8988T (cell line): ENCODE measurements around the gene CLIC5.

ENCODE experiments used
- DNase-seq: peaks from one replicate; pipeline ENCODE4 v3.0.0; 2011

CLIC5 gene

GRCh38 chr6:45882671-45883070, 133.0 kb downstream of the CLIC5 start:
- DNase-seq, result no peak

- no peak for DNase-seq
Measured at GRCh38 chr6:45881705-45882467, 133.8 kb downstream of the CLIC5 start.

GRCh38 chr6:45880676-45881075, 135.0 kb downstream of the CLIC5 start:
- DNase-seq, result no peak

GRCh38 chr6:45880159-45880558, 135.5 kb downstream of the CLIC5 start:
- DNase-seq, result no peak

- DNase-seq, result no peak
Measured at GRCh38 chr6:45877970-45878590, 137.6 kb downstream of the CLIC5 start.

- no peak for DNase-seq
Measured at GRCh38 chr6:45872827-45873365, 142.8 kb downstream of the CLIC5 start.

DNA sequence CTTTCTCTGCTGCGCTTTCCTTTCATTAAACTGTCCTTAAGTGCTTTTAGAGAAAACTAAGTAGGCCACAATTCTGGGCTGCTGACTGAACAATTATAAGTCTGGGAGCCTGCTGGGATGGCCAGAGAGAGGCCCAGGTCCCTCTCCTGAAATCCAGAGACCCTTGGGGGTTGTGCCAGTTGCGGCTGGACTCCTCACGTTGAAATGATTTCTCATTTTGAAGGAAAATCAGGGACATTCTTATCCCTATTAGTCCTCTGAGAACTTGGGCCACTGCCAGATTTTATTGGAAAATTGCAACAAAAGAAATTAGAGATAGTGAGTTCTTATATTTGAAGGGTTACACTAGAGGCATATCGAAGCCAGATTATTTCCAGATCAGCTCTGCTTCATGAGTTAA, 145.1 kb downstream of the CLIC5 start:
- no peak for DNase-seq

DNA sequence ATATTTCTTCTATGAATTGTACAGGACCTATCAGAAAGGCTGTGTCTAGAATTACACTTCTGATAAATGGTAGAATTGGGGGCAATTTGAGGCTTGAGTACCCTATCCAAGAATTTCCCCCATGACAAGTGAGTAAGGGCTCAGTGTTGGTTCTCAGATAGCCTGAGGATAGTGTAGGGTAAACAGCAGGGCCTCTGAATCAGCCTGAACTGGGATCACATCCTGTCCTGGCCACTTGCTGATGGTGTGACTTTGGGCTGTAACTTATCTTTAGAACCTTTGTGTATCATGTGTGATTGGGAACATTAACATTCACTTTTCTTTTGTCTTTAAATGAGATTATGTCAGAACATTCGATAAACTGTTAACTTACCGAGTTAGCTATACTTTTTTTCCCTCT, 151.0 kb downstream of the CLIC5 start:
- DNase-seq, result no peak

GRCh38 chr6:45858691-45859090, 157.0 kb downstream of the CLIC5 start:
- no peak for DNase-seq

DNA sequence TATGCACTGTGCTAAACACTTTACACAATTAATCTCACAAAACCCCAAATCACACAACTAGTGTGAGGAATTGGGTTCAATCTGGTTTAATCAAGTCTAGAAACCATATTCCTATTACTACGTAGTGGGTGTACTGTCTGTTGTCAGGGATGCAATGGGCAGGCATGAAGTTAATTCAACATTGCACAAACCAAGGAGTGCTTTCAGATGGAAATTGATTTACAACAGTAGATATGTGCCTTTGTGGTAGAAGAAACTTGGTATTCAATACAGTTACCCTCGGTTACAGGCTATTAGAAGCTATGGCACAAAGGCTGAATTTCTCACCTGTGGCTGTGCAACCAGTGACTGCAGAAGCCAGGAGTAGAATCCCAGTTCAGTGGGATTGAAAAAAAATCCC, 157.8 kb downstream of the CLIC5 start:
- DNase-seq, result no peak

GRCh38 chr6:45855642-45856394, 159.8 kb downstream of the CLIC5 start:
- DNase-seq, result no peak

DNA sequence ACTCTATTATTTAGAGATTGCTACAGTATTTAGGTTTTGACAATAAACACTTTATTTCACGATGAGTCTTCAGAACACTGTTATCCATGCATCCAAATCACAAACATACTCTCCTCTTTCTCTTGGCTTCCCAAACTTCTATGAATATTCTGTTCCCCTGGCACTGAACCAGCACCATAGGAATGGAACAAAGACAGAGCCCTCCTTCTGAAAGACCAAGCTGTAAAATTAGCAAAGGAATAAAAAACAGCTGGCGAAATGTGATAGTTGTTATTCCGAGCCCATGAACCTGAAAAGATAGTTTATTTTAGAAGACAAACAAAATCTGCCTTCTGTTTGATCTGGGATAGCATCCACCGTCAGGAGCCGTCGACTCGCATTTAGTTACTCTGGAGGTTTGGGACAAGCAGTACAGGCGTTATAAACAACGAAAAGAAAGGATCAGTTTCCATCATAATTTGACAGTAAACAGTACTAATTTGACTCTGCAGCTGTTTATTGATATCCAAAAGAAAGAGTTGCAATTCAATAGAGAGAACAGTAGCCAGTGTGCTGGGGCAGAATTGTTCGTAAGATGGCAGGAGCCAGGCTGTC, 161.4 kb downstream of the CLIC5 start:
- no peak for DNase-seq

- no peak for DNase-seq
Measured at GRCh38 chr6:45851034-45851400, 164.6 kb downstream of the CLIC5 start.

DNA sequence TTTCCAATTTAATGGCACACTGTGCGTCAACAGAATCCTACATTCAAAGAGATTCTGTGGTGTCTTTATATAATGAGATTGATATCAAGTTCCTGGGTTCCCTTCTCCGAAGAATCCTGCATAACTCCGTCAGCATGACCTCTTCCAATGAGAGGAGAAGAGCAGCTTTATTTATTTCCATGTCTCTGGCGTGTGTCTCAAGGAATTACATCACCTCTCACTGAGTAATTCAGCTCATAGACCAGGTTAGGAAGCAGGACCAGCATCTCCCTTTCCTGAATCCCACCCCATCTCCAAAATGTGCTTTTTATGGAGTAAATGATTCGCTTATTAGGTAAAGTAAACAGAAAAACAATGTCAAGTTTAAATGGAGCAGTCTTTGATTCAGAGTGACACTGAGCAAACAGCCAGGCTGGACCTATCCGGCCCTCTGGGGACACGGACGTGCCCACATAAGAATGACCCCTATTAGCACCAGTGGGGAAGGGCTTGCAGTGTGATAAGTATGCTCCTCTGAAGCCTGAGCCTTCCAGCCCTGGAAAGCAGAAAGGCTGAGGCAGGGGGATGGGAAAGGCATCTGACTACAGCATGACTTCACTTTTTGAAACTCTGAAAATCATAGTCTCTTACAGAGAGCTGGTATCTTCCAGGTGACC, 165.2 kb downstream of the CLIC5 start:
- no peak for DNase-seq

DNA sequence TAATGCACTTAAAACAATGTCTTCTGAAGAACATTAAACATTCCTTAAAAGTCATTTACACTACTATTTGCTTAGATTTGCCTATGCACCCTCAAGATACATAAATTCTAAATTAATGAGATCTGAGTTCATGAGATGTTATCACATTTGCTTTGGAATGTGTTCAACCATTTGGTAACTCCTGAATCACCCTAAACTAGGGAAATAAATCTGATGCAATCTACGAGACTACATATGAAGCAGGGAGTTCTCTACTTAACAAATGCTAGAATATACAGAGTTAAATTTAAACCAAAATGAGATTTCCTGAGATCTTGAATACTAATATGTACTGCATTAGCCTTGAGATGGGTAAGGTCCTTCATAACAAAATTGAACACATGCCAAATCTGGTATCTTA, 170.1 kb downstream of the CLIC5 start:
- no peak for DNase-seq

- DNase-seq, result no peak
Measured at GRCh38 chr6:45844986-45845385, 170.7 kb downstream of the CLIC5 start.

DNA sequence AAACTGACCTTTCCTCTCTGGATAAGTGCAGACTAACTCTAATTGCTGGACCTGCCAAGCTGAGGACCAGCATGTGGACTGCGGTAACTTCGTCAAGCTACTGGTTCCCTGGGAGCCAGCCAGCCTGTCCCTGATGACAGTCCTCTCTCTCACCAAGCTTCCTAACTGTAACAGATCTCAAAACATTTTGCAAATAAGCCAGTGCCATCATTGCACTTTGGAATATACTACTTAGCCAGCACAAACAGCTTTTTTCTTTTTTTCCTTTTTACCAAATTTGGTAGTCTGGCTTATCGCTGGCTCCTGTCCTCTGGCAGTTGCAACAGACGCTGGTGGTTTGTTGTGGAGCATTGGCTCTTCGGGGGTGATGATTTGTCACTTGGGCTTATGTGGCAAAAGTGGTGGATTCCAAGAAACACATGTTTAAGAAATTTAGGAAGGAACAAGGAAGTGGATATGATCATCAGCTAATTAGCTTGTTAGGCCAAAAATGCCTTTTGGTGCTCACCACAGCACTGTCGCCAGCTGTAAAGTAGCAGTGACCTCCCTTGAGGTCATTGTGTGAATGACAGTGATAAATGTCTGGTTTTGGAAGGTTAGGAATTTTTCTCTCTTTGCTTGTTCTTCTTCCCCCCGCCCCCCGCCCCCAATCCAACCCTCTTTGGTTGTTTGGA, 171.7 kb downstream of the CLIC5 start:
- DNase-seq, result no peak

GRCh38 chr6:45841062-45841461, 174.6 kb downstream of the CLIC5 start:
- DNase-seq, result no peak

GRCh38 chr6:45838996-45839395, 176.7 kb downstream of the CLIC5 start:
- no peak for DNase-seq

GRCh38 chr6:45838451-45838850, 177.2 kb downstream of the CLIC5 start:
- DNase-seq, result no peak

GRCh38 chr6:45837541-45838200, 178.0 kb downstream of the CLIC5 start:
- no peak for DNase-seq

- DNase-seq, result no peak
Measured at GRCh38 chr6:45836984-45837383, 178.7 kb downstream of the CLIC5 start.
